Measurements from ENCODE around the gene FAM131A. TPM values are rescaled to one million over a fixed set of nuclear protein-coding genes. Genes with fewer than 3 reads are reported as not detected.

Gene FAM131A
- total and polyA plus RNA-seq, 10 donors: 6.5 to 24.6 (median 14.3) TPM

DNA sequence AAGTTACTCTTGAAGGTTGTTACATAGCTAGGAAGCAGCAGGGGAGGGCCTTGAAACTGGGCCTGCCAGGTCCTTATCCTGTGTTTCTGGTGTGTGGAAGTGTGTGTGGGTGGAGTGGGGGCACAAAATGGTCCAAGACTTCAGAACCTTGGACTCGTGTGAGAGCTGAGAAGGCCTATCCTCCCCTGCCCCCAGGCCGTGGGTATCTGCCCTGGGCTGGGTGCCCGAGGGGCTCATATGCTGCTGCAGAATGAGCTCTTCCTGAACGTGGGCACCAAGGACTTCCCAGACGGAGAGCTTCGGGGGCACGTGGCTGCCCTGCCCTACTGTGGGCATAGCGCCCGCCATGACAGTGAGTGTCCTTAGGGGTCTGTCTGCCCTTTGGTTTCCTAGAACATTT, 46.9 kb downstream of the FAM131A start:
- Histone ChIP-seq H3K4me1 (peaks cover 7 to 33% (median 16%) of the 10 kb centered on the region in 6 donors), H3K9me3 (no peaks in the 10 kb centered on the region), H3K36me3 (peaks cover 0 to 16% (median 0%) of the 10 kb centered on the region in 6 donors), H3K27me3 (replicated peaks in 1 of 7) (peaks cover 0 to 61% (median 26%) of the 10 kb centered on the region in 7 donors), H3K27ac (no peak overlapping the region), H3K4me3 (no peak overlapping the region)
- WGBS, 5 donors: 58 to 79% (median 68%) methylated on average over 4 to 9 of the region's 9 CpGs
- TF ChIP-seq, protein P1, sequence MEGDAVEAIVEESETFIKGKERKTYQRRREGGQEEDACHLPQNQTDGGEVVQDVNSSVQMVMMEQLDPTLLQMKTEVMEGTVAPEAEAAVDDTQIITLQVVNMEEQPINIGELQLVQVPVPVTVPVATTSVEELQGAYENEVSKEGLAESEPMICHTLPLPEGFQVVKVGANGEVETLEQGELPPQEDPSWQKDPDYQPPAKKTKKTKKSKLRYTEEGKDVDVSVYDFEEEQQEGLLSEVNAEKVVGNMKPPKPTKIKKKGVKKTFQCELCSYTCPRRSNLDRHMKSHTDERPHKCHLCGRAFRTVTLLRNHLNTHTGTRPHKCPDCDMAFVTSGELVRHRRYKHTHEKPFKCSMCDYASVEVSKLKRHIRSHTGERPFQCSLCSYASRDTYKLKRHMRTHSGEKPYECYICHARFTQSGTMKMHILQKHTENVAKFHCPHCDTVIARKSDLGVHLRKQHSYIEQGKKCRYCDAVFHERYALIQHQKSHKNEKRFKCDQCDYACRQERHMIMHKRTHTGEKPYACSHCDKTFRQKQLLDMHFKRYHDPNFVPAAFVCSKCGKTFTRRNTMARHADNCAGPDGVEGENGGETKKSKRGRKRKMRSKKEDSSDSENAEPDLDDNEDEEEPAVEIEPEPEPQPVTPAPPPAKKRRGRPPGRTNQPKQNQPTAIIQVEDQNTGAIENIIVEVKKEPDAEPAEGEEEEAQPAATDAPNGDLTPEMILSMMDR (IDR thresholded peaks at IDR 0.05 in 8 of 11, conservative IDR thresholded peaks at IDR 0.05 in 3 of 11): no peak
- TF ChIP-seq POLR2A (IDR thresholded peaks at IDR 0.05) (no peak), POLR2AphosphoS5 (IDR thresholded peaks at IDR 0.05) (no peak)
- intact Hi-C loops (cut with DNase I; ENCODE audit: low total_unique reads): no loop called here
- DNase-seq: no peak

DNA sequence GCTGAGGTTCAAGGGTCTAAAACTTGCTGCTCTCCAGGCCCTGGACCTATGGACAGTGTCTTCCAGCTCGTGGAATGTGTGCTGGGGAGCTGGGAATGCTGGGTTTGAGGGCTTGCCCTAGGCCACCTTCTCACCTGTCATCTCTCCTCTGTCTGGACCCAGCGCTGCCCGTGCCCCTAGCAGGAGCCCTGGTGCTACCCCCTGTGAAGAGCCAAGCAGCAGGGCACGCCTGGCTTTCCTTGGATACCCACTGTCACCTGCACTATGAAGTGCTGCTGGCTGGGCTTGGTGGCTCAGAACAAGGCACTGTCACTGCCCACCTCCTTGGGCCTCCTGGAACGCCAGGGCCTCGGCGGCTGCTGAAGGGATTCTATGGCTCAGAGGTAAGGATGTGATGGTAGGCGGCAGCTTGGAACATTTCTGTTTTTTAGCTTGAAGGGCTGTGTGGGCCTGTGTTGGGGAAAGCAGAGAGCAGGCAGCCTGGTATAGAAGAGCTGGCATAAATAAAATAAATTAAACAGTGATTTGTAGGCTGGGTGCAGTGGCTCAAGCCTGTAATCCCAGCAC, 47.5 kb downstream of the FAM131A start:
- no peak for DNase-seq
- TF ChIP-seq, protein P1 (IDR thresholded peaks at IDR 0.05 in 8 of 11, conservative IDR thresholded peaks at IDR 0.05 in 3 of 11): no peak
- TF ChIP-seq POLR2A (IDR thresholded peaks at IDR 0.05) (no peak), POLR2AphosphoS5 (IDR thresholded peaks at IDR 0.05) (no peak)
- intact Hi-C loops (cut with DNase I; ENCODE audit: low total_unique reads): no loop called here
- Histone ChIP-seq H3K27me3 (replicated peaks in 1 of 7) (peaks cover 0 to 55% (median 23%) of the 10 kb centered on the region in 7 donors), H3K9me3 (no peaks in the 10 kb centered on the region), H3K27ac (no peak overlapping the region), H3K4me3 (no peak overlapping the region), H3K4me1 (peaks cover 7 to 33% (median 16%) of the 10 kb centered on the region in 6 donors), H3K36me3 (peaks cover 0 to 16% (median 0%) of the 10 kb centered on the region in 6 donors)
- WGBS, 5 donors: 87 to 96% (median 94%) methylated on average over 4 to 8 of the region's 8 CpGs

DNA sequence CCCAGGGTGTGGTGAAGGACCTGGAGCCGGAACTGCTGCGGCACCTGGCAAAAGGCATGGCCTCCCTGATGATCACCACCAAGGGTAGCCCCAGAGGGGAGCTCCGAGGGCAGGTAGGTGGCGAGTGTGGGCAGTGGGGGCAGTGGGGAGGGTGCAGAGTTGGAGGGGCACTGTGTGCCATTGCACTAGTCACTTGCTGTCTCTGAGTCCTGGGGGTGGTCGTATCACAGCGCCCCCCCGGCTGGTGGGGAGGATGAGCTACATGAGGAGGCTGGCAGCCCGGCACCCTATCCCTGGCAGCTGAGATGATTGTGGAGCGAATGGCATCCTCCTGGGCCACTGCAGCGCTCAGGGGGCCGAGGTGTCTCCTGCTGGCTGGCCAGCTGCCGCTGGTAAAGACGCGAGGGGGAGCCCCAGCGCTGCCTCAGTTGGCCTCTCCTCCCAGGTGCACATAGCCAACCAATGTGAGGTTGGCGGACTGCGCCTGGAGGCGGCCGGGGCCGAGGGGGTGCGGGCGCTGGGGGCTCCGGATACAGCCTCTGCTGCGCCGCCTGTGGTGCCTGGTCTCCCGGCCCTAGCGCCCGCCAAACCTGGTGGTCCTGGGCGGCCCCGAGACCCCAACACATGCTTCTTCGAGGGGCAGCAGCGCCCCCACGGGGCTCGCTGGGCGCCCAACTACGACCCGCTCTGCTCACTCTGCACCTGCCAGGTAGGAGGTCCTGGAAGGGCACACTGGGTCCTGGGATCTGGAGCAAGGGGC, 48.8 kb downstream of the FAM131A start:
- DNase-seq: no peak
- intact Hi-C loops (cut with DNase I; ENCODE audit: low total_unique reads): no loop called here
- peaks cover 4 to 22% (median 8%) of the 10 kb centered on the region in 6 donors for H3K4me1 ChIP-seq
- no peak for TF ChIP-seq POLR2AphosphoS5 (IDR thresholded peaks at IDR 0.05)
- TF ChIP-seq POLR2A (IDR thresholded peaks at IDR 0.05): no peak
- TF ChIP-seq, protein P1 (IDR thresholded peaks at IDR 0.05 in 8 of 11, conservative IDR thresholded peaks at IDR 0.05 in 3 of 11): no peak
- no peaks in the 10 kb centered on the region for H3K9me3 ChIP-seq
- WGBS, 5 donors: 70 to 75% (median 74%) methylated on average over 13 to 37 of the region's 37 CpGs
- H3K27me3 ChIP-seq (replicated peaks in 1 of 7): peaks cover 0 to 42% (median 11%) of the 10 kb centered on the region in 7 donors
- no peak overlapping the region for H3K4me3 ChIP-seq
- no peak overlapping the region for H3K27ac ChIP-seq
- H3K36me3 ChIP-seq: peaks cover 0 to 16% (median 0%) of the 10 kb centered on the region in 6 donors

DNA sequence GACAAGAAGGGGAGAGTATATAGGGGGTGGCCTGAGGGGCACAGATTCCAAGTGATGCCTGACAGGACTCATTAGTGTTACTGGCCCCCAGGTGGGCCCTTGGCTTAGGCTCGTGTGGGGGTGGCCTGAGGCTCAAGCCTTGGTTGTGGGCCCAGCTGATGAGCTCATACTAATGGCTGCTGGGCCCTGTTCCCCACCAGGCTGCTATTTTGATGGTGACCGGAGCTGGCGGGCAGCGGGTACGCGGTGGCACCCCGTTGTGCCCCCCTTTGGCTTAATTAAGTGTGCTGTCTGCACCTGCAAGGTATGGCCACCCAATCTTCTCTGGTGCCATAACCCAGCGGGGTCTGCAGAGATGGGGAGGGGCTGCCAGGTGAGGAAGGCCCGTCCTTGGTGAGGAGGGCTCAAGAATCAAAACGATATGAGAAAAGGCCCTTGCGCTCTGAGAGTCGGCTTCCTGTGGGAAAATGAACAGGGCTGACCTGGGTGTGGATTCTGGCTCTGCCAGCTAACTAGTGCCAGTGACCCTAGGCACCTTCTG, 49.8 kb downstream of the FAM131A start:
- no peak overlapping the region for H3K4me3 ChIP-seq
- peaks cover 0 to 16% (median 0%) of the 10 kb centered on the region in 6 donors for H3K36me3 ChIP-seq
- no peak overlapping the region for H3K27ac ChIP-seq
- intact Hi-C loops (cut with DNase I; ENCODE audit: low total_unique reads): no loop called here
- no peaks in the 10 kb centered on the region for H3K9me3 ChIP-seq
- DNase-seq: no peak
- no peak for TF ChIP-seq POLR2A (IDR thresholded peaks at IDR 0.05)
- no peak for TF ChIP-seq POLR2AphosphoS5 (IDR thresholded peaks at IDR 0.05)
- TF ChIP-seq, protein P1 (IDR thresholded peaks at IDR 0.05 in 8 of 11, conservative IDR thresholded peaks at IDR 0.05 in 3 of 11): no peak
- 88 to 94% (median 92%) methylated on average over 11 to 12 of the region's 12 CpGs for WGBS, 5 donors
- H3K27me3 ChIP-seq (replicated peaks in 1 of 7): peaks cover 0 to 32% (median 2%) of the 10 kb centered on the region in 7 donors
- peaks cover 0 to 11% (median 0%) of the 10 kb centered on the region in 6 donors for H3K4me1 ChIP-seq
